ENCODE data around the gene PIAS1.

The PIAS1 gene

GRCh38 chr15:68062214-68062613 is 8.1 kb downstream of the PIAS1 start:
- Histone ChIP-seq H3K79me1 (replicated peaks; ENCODE audit: low read length, poor library complexity, severe bottlenecking) (peaks cover 3% of the 10 kb centered on the region), H2AK5ac (ENCODE audit: low read length, severe bottlenecking) (no peak overlapping the region), H3K36me3 (ENCODE audit: control insufficient read depth in 1 of 2, insufficient read depth in 2 of 2, low read depth in 1 of 2, low read length in 2 of 2) (no peaks in the 10 kb centered on the region), H4K91ac (ENCODE audit: low read length) (no peak overlapping the region), H3K18ac (ENCODE audit: low read depth in 1 of 2, low read length in 2 of 2) (no peak overlapping the region), H3K4ac (ENCODE audit: low read depth in 1 of 2, low read length in 2 of 2) (no peak overlapping the region), H3K4me1 (ENCODE audit: control insufficient read depth, insufficient read depth, low read depth, low read length) (no peaks in the 10 kb centered on the region), H3K9me3 (ENCODE audit: control insufficient read depth, low read length) (no peaks in the 10 kb centered on the region), H2AFZ (ENCODE audit: low read depth, low read length) (no peak overlapping the region), H3K4me2 (ENCODE audit: low read length, poor library complexity, severe bottlenecking) (no peak overlapping the region), H2BK15ac (ENCODE audit: low read depth, poor library complexity, severe bottlenecking) (no peak overlapping the region), H3K4me3 (ENCODE audit: insufficient read depth in 1 of 2, low read depth in 1 of 2, low read length in 2 of 2) (no peak overlapping the region), H2BK120ac (ENCODE audit: low read depth, low read length) (no peak overlapping the region), H3K23ac (ENCODE audit: low read length in 2 of 2) (no peak overlapping the region), H3K27ac (ENCODE audit: low read length, poor library complexity, severe bottlenecking) (no peak overlapping the region), H2BK5ac (ENCODE audit: low read depth, low read length, poor library complexity, severe bottlenecking) (no peak overlapping the region), H3K27me3 (ENCODE audit: control insufficient read depth in 1 of 2, insufficient read depth in 1 of 2, low read length in 2 of 2) (no peaks in the 10 kb centered on the region), H2BK12ac (ENCODE audit: low read length in 2 of 2) (no peak overlapping the region), H4K8ac (ENCODE audit: low read length) (no peak overlapping the region), H3K14ac (ENCODE audit: low read length in 2 of 2) (no peak overlapping the region), H3K9ac (ENCODE audit: low read length) (no peak overlapping the region)
- WGBS, result 91% methylated on average over 3 of the region's 3 CpGs
- no peak for DNase-seq

DNA sequence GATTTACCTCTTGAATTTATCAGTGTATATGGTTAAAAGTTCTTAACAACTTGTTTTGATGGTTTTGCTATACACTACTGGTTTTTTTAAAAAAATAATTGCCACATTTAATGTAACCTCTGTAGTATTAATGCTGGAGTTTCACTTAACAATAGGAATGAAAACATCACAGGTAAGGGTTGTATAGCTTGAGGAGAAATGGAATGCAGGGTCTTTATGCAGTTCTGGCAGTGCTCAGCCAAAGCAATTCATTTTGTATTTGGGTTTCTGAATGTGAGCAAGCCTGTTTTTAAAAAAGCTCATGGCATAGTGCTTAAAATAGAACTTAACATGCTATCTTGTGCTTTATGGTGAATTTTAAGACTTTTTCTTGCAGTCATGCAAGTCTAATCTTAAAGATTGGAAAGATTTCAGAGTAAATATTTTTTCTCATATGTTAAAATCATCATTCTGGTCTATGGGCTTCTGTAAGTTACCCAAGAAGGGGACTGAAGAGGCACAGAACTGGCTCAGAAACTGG is 8.9 kb downstream of the PIAS1 start:
- Histone ChIP-seq H2BK12ac (ENCODE audit: low read length in 2 of 2) (no peak overlapping the region), H3K4me2 (ENCODE audit: low read length, poor library complexity, severe bottlenecking) (no peak overlapping the region), H3K36me3 (ENCODE audit: control insufficient read depth in 1 of 2, insufficient read depth in 2 of 2, low read depth in 1 of 2, low read length in 2 of 2) (no peaks in the 10 kb centered on the region), H2AFZ (ENCODE audit: low read depth, low read length) (no peak overlapping the region), H3K23ac (ENCODE audit: low read length in 2 of 2) (no peak overlapping the region), H3K18ac (ENCODE audit: low read depth in 1 of 2, low read length in 2 of 2) (no peak overlapping the region), H2BK15ac (ENCODE audit: low read depth, poor library complexity, severe bottlenecking) (no peak overlapping the region), H3K4me3 (ENCODE audit: insufficient read depth in 1 of 2, low read depth in 1 of 2, low read length in 2 of 2) (no peak overlapping the region), H3K9ac (ENCODE audit: low read length) (no peak overlapping the region), H4K8ac (ENCODE audit: low read length) (no peak overlapping the region), H3K27ac (ENCODE audit: low read length, poor library complexity, severe bottlenecking) (no peak overlapping the region), H3K4me1 (ENCODE audit: control insufficient read depth, insufficient read depth, low read depth, low read length) (no peaks in the 10 kb centered on the region), H3K9me3 (ENCODE audit: control insufficient read depth, low read length) (no peaks in the 10 kb centered on the region), H3K14ac (ENCODE audit: low read length in 2 of 2) (no peak overlapping the region), H3K79me1 (replicated peaks; ENCODE audit: low read length, poor library complexity, severe bottlenecking) (peaks cover 4% of the 10 kb centered on the region), H3K27me3 (ENCODE audit: control insufficient read depth in 1 of 2, insufficient read depth in 1 of 2, low read length in 2 of 2) (no peaks in the 10 kb centered on the region), H2BK120ac (ENCODE audit: low read depth, low read length) (no peak overlapping the region), H2AK5ac (ENCODE audit: low read length, severe bottlenecking) (no peak overlapping the region), H2BK5ac (ENCODE audit: low read depth, low read length, poor library complexity, severe bottlenecking) (no peak overlapping the region), H3K4ac (ENCODE audit: low read depth in 1 of 2, low read length in 2 of 2) (no peak overlapping the region), H4K91ac (ENCODE audit: low read length) (no peak overlapping the region)
- DNase-seq, result no peak

DNA sequence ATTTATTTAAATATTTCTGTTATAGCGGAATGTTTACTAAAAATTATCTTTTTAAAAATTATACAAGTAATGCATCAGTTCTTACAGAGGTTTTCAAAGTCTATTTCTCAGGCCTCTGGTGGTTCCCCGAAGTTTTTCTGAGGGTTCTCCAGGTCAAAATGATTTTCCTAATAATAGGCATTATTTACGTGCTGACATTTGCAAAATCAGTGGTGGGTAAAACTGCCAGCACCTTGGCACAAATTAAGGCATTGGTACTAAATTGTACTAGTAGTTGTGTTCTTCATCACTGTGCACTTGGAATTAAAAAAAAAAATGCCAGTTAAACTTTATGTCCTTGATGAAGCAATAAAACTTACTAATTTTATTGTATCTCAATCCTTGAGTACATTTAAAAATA is 9.5 kb downstream of the PIAS1 start:
- H2BK5ac ChIP-seq (ENCODE audit: low read depth, low read length, poor library complexity, severe bottlenecking), result no peak overlapping the region
- H2AFZ ChIP-seq (ENCODE audit: low read depth, low read length), result no peak overlapping the region
- H3K27ac ChIP-seq (ENCODE audit: low read length, poor library complexity, severe bottlenecking), result no peak overlapping the region
- 100% methylated on average over 2 of the region's 3 CpGs for WGBS
- H3K9me3 ChIP-seq (ENCODE audit: control insufficient read depth, low read length), result no peaks in the 10 kb centered on the region
- H3K4me2 ChIP-seq (ENCODE audit: low read length, poor library complexity, severe bottlenecking), result no peak overlapping the region
- H3K4me3 ChIP-seq (ENCODE audit: insufficient read depth in 1 of 2, low read depth in 1 of 2, low read length in 2 of 2), result no peak overlapping the region
- no peaks in the 10 kb centered on the region for H3K36me3 ChIP-seq (ENCODE audit: control insufficient read depth in 1 of 2, insufficient read depth in 2 of 2, low read depth in 1 of 2, low read length in 2 of 2)
- no peak for DNase-seq
- no peak overlapping the region for H3K9ac ChIP-seq (ENCODE audit: low read length)
- H2BK12ac ChIP-seq (ENCODE audit: low read length in 2 of 2), result no peak overlapping the region
- H4K8ac ChIP-seq (ENCODE audit: low read length), result no peak overlapping the region
- no peak overlapping the region for H2BK120ac ChIP-seq (ENCODE audit: low read depth, low read length)
- H3K23ac ChIP-seq (ENCODE audit: low read length in 2 of 2), result no peak overlapping the region
- H2BK15ac ChIP-seq (ENCODE audit: low read depth, poor library complexity, severe bottlenecking), result no peak overlapping the region
- H4K91ac ChIP-seq (ENCODE audit: low read length), result no peak overlapping the region
- H3K4me1 ChIP-seq (ENCODE audit: control insufficient read depth, insufficient read depth, low read depth, low read length), result no peaks in the 10 kb centered on the region
- no peak overlapping the region for H2AK5ac ChIP-seq (ENCODE audit: low read length, severe bottlenecking)
- H3K79me1 ChIP-seq (replicated peaks; ENCODE audit: low read length, poor library complexity, severe bottlenecking), result peaks cover 8% of the 10 kb centered on the region
- no peaks in the 10 kb centered on the region for H3K27me3 ChIP-seq (ENCODE audit: control insufficient read depth in 1 of 2, insufficient read depth in 1 of 2, low read length in 2 of 2)
- no peak overlapping the region for H3K18ac ChIP-seq (ENCODE audit: low read depth in 1 of 2, low read length in 2 of 2)
- no peak overlapping the region for H3K4ac ChIP-seq (ENCODE audit: low read depth in 1 of 2, low read length in 2 of 2)
- no peak overlapping the region for H3K14ac ChIP-seq (ENCODE audit: low read length in 2 of 2)

- no peak for DNase-seq
- 98% methylated on average over 6 of the region's 6 CpGs for WGBS
These were observed 19.6 kb downstream of the PIAS1 start for GRCh38 chr15:68073576-68074288.

More at GRCh38 chr15:68073576-68074288, 19.6 kb downstream of the PIAS1 start:
- no peak overlapping the region for H2BK12ac ChIP-seq (ENCODE audit: low read length in 2 of 2)
- H3K4me3 ChIP-seq (ENCODE audit: insufficient read depth in 1 of 2, low read depth in 1 of 2, low read length in 2 of 2), result no peak overlapping the region
- H4K8ac ChIP-seq (ENCODE audit: low read length), result no peak overlapping the region
- no peak overlapping the region for H3K4ac ChIP-seq (ENCODE audit: low read depth in 1 of 2, low read length in 2 of 2)
- no peak overlapping the region for H3K23ac ChIP-seq (ENCODE audit: low read length in 2 of 2)
- H3K14ac ChIP-seq (ENCODE audit: low read length in 2 of 2), result no peak overlapping the region
- peaks cover 6% of the 10 kb centered on the region for H3K79me1 ChIP-seq (replicated peaks; ENCODE audit: low read length, poor library complexity, severe bottlenecking)
- H3K27me3 ChIP-seq (ENCODE audit: control insufficient read depth in 1 of 2, insufficient read depth in 1 of 2, low read length in 2 of 2), result no peaks in the 10 kb centered on the region
- peaks cover 3% of the 10 kb centered on the region for H3K4me1 ChIP-seq (ENCODE audit: control insufficient read depth, insufficient read depth, low read depth, low read length)
- no peak overlapping the region for H3K18ac ChIP-seq (ENCODE audit: low read depth in 1 of 2, low read length in 2 of 2)
- no peak overlapping the region for H2BK15ac ChIP-seq (ENCODE audit: low read depth, poor library complexity, severe bottlenecking)
- H4K91ac ChIP-seq (ENCODE audit: low read length), result no peak overlapping the region
- H3K9ac ChIP-seq (ENCODE audit: low read length), result no peak overlapping the region
- no peak overlapping the region for H2AFZ ChIP-seq (ENCODE audit: low read depth, low read length)
- no peak overlapping the region for H3K27ac ChIP-seq (ENCODE audit: low read length, poor library complexity, severe bottlenecking)
- no peak overlapping the region for H2AK5ac ChIP-seq (ENCODE audit: low read length, severe bottlenecking)
- H3K36me3 ChIP-seq (ENCODE audit: control insufficient read depth in 1 of 2, insufficient read depth in 2 of 2, low read depth in 1 of 2, low read length in 2 of 2), result no peaks in the 10 kb centered on the region
- H3K9me3 ChIP-seq (ENCODE audit: control insufficient read depth, low read length), result no peaks in the 10 kb centered on the region
- H3K4me2 ChIP-seq (ENCODE audit: low read length, poor library complexity, severe bottlenecking), result no peak overlapping the region
- no peak overlapping the region for H2BK5ac ChIP-seq (ENCODE audit: low read depth, low read length, poor library complexity, severe bottlenecking)
- H2BK120ac ChIP-seq (ENCODE audit: low read depth, low read length), result no peak overlapping the region

All from mesenchymal stem cell (in vitro differentiated cells and primary cell).